MM.1S (cell line): ENCODE measurements around the gene FAM32A.

Experiments
- DNase-seq: peaks from one replicate; pipeline ENCODE4 v3.0.0-alpha.2; 2015
- H2AFZ ChIP-seq: fragments of 300-600 bp; sonication (generic); 2 replicates; pipeline ENCODE4 v1.6.0; 2016; ENCODE audit warnings: antibody characterized with exemption, low read length
- H3F3A ChIP-seq: fragments of 300-600 bp; sonication (generic); 2 replicates; pipeline ENCODE4 v1.6.1; 2016; ENCODE audit warnings: mild to moderate bottlenecking, antibody characterized with exemption, low read length, moderate library complexity, mixed read lengths; ENCODE audit not compliant: insufficient read depth
- H3K27ac ChIP-seq: fragments of 300-600 bp; sonication (generic); 2 replicates; pipeline ENCODE4 v1.5.1; 2016; ENCODE audit warnings: mild to moderate bottlenecking, low read length
- H3K27me3 ChIP-seq: fragments of 300-600 bp; sonication (generic); replicated peaks from 2 replicates; pipeline ENCODE4 v1.6.0; 2016; ENCODE audit warnings: low read length; ENCODE audit not compliant: insufficient read depth
- H3K36me3 ChIP-seq: fragments of 300-600 bp; sonication (generic); replicated peaks from 2 replicates; pipeline ENCODE4 v1.6.1; 2016; ENCODE audit warnings: mild to moderate bottlenecking, low read length, mixed read lengths; ENCODE audit not compliant: insufficient read depth
- H3K4me1 ChIP-seq: fragments of 300-600 bp; sonication (generic); 2 replicates; pipeline ENCODE4 v1.6.1; 2016; ENCODE audit warnings: low read length, mixed read lengths
- H3K4me2 ChIP-seq: fragments of 300-600 bp; sonication (generic); 2 replicates; pipeline ENCODE4 v1.6.0; 2016; ENCODE audit warnings: low read depth, low read length
- H3K4me3 ChIP-seq: fragments of 300-600 bp; sonication (generic); 2 replicates; pipeline ENCODE4 v1.5.1; 2016; ENCODE audit warnings: low read length, mixed read lengths
- H3K79me2 ChIP-seq: fragments of 300-600 bp; sonication (generic); 2 replicates; pipeline ENCODE4 v1.6.1; 2016; ENCODE audit warnings: mixed run types, low read length, mixed read lengths
- H3K9ac ChIP-seq: fragments of 300-600 bp; sonication (generic); 2 replicates; pipeline ENCODE4 v1.6.1; 2016; ENCODE audit warnings: low read length, mixed read lengths
- H3K9me2 ChIP-seq: fragments of 300-600 bp; sonication (generic); replicated peaks from 2 replicates; pipeline ENCODE4 v1.6.1; 2016; ENCODE audit warnings: mild to moderate bottlenecking, low read length, mixed read lengths; ENCODE audit not compliant: insufficient read depth
- H3K9me3 ChIP-seq: fragments of 300-600 bp; sonication (generic); replicated peaks from 2 replicates; pipeline ENCODE4 v1.6.1; 2016; ENCODE audit warnings: mild to moderate bottlenecking, low read length, mixed read lengths; ENCODE audit not compliant: insufficient read depth
- H4K20me1 ChIP-seq: fragments of 300-600 bp; sonication (generic); 2 replicates; pipeline ENCODE4 v1.6.1; 2016; ENCODE audit warnings: mild to moderate bottlenecking, low read length, moderate library complexity, mixed read lengths; ENCODE audit not compliant: insufficient read depth
- CTCF ChIP-seq: fragments of 300-600 bp; sonication (generic); IDR thresholded peaks from 2 replicates; pipeline ENCODE4 v1.5.1; 2016; ENCODE audit warnings: antibody characterized with exemption, low read length, mixed read lengths
- EZH2 ChIP-seq: fragments of 300-600 bp; sonication (generic); optimal IDR thresholded peaks from 2 replicates; pipeline ENCODE3; 2017; ENCODE audit warnings: low read depth, mild to moderate bottlenecking, antibody characterized with exemption, low read length, mixed read lengths
- EZH2phosphoT487 ChIP-seq: fragments of 300-600 bp; sonication (generic); IDR thresholded peaks from 2 replicates; pipeline ENCODE4 v1.6.1; 2018; ENCODE audit warnings: antibody characterized with exemption, low read length

Gene FAM32A

GRCh38 chr19:16232127-16232526, 46.9 kb downstream of the FAM32A start:
- no peaks in the 10 kb centered on the region for H3K4me1 ChIP-seq
- H3K9me2 ChIP-seq, result no peaks in the 10 kb centered on the region
- H3K4me2 ChIP-seq, result no peak overlapping the region
- TF ChIP-seq EZH2phosphoT487, result no peak
- no peak for TF ChIP-seq CTCF
- TF ChIP-seq EZH2, result no peak
- H3K27ac ChIP-seq, result no peak overlapping the region
- H3K9me3 ChIP-seq, result no peaks in the 10 kb centered on the region
- H3K79me2 ChIP-seq, result no peaks in the 10 kb centered on the region
- no peak overlapping the region for H2AFZ ChIP-seq
- no peaks in the 10 kb centered on the region for H4K20me1 ChIP-seq
- H3K36me3 ChIP-seq, result no peaks in the 10 kb centered on the region
- no peak overlapping the region for H3K9ac ChIP-seq
- no peak for DNase-seq
- H3F3A ChIP-seq, result no peaks in the 10 kb centered on the region
- H3K4me3 ChIP-seq, result no peak overlapping the region
- no peaks in the 10 kb centered on the region for H3K27me3 ChIP-seq

GRCh38 chr19:16232568-16232967, 47.4 kb downstream of the FAM32A start:
- no peaks in the 10 kb centered on the region for H3K9me2 ChIP-seq
- H4K20me1 ChIP-seq, result no peaks in the 10 kb centered on the region
- no peak overlapping the region for H3K4me2 ChIP-seq
- H3K36me3 ChIP-seq, result no peaks in the 10 kb centered on the region
- TF ChIP-seq EZH2 (no peak), EZH2phosphoT487 (no peak), CTCF (no peak)
- H3K27ac ChIP-seq, result no peak overlapping the region
- H3F3A ChIP-seq, result no peaks in the 10 kb centered on the region
- H3K4me1 ChIP-seq, result no peaks in the 10 kb centered on the region
- H3K4me3 ChIP-seq, result no peak overlapping the region
- no peaks in the 10 kb centered on the region for H3K79me2 ChIP-seq
- H3K9me3 ChIP-seq, result no peaks in the 10 kb centered on the region
- H3K9ac ChIP-seq, result no peak overlapping the region
- no peak overlapping the region for H2AFZ ChIP-seq
- no peaks in the 10 kb centered on the region for H3K27me3 ChIP-seq
- DNase-seq, result no peak

GRCh38 chr19:16233081-16233776, 48.0 kb downstream of the FAM32A start:
- H3K36me3 ChIP-seq, result no peaks in the 10 kb centered on the region
- no peaks in the 10 kb centered on the region for H3K9me2 ChIP-seq
- no peak for DNase-seq
- no peak for TF ChIP-seq EZH2phosphoT487
- no peak for TF ChIP-seq EZH2
- TF ChIP-seq CTCF, result no peak
- H3K27me3 ChIP-seq, result no peaks in the 10 kb centered on the region
- H3K79me2 ChIP-seq, result no peaks in the 10 kb centered on the region
- no peak overlapping the region for H2AFZ ChIP-seq
- H3K4me1 ChIP-seq, result no peaks in the 10 kb centered on the region
- no peak overlapping the region for H3K27ac ChIP-seq
- H3K4me2 ChIP-seq, result no peak overlapping the region
- H4K20me1 ChIP-seq, result no peaks in the 10 kb centered on the region
- no peak overlapping the region for H3K9ac ChIP-seq
- H3K4me3 ChIP-seq, result no peak overlapping the region
- H3K9me3 ChIP-seq, result no peaks in the 10 kb centered on the region
- H3F3A ChIP-seq, result no peaks in the 10 kb centered on the region
